IMR-90 (cell line): ENCODE measurements around the gene FAU. TPM values are rescaled to one million over a fixed set of nuclear protein-coding genes. Genes with fewer than 3 reads are reported as not detected.

ENCODE experiments used
- BHLHE40 ChIP-seq: fragments of 150-350 bp; IDR thresholded peaks from 2 replicates; pipeline ENCODE4 v1.6.1; 2016; ENCODE audit warnings: mild to moderate bottlenecking, low read depth, low read length
- ELK1 ChIP-seq: fragments of 150-350 bp; IDR thresholded peaks from 2 replicates; pipeline ENCODE4 v1.6.1; 2016; ENCODE audit warnings: low read depth, mild to moderate bottlenecking, low read length, moderate library complexity, borderline replicate concordance
- polyA plus RNA-seq, 3 experiments: library from polyadenylated mRNA; depleted of rRNA; stranded (reverse); fragments of >200 nt; gene quantifications; 2 replicates each; pipeline ENCODE4 v1.2.3, GENCODE V29; 2012; ENCODE audit warnings: low replicate concordance in 1 of 3
- total RNA-seq: library from RNA; depleted of rRNA; stranded (reverse); fragments of >200 nt; gene quantifications from 2 replicates; pipeline ENCODE4 v1.2.3, GENCODE V29; 2012

The FAU gene
- total and polyA plus RNA-seq, 2 of the 4 experiments (the other 2 are of a cell fraction): 189 to 652 TPM

GRCh38 chr11:65112546-65113360 lies 9.2 kb downstream of the FAU start (continued):
- TF ChIP-seq ELK1 (no peak), BHLHE40 (no peak)
